Erythroblast (primary cell): ENCODE measurements around the gene CDKN2AIPNL.

Experiments used
- GATA1 ChIP-seq: IDR thresholded peaks from 2 replicates; pipeline ENCODE4 v1.6.1; 2011; ENCODE audit warnings: low read depth, mild to moderate bottlenecking, control low read depth, low read length, moderate library complexity
- POLR2A ChIP-seq: IDR thresholded peaks from 2 replicates; pipeline ENCODE4 v1.6.1; 2011; ENCODE audit warnings: mild to moderate bottlenecking, low read length

- TF ChIP-seq POLR2A (no peak), GATA1 (no peak)
Measured at GRCh38 chr5:134374232-134374631, 37.4 kb downstream of the CDKN2AIPNL start.
